OCI-LY7 (cell line): ENCODE data around the gene STX16. TPM values are rescaled to one million over a fixed set of nuclear protein-coding genes. Genes with fewer than 3 reads are reported as not detected.

Experiments used
- BruUV-seq: library from RNA; stranded (reverse); fragments of 400-500 nt; replicated peaks from 2 replicates; lab custom pipeline; 2021; lab: Mats Ljungman, UMichigan
- CTCF ChIA-PET: fragments of 300-600 bp; sonication (Branson Sonifier 250); formaldehyde crosslinking; loops from one replicate; lab custom pipeline; 2022; ENCODE audit warnings: antibody characterized with exemption; ENCODE audit not compliant: unreplicated experiment; lab: Charles Lee
- POLR2A ChIA-PET: fragments of 300-600 bp; sonication (Branson Sonifier 250); formaldehyde crosslinking; loops from one replicate; lab custom pipeline; 2022; ENCODE audit warnings: antibody characterized with exemption; lab: Charles Lee
- DNase-seq: peaks from one replicate; pipeline ENCODE4 v3.0.0-alpha.2; 2015; ENCODE audit warnings: low spot score
- H2AFZ ChIP-seq: fragments of 200-600 bp; sonication (generic), shearing (Covaris generic); 2 replicates; pipeline ENCODE4 v1.6.1; 2014; ENCODE audit warnings: mild to moderate bottlenecking, antibody characterized with exemption, low read length, moderate library complexity
- H3K27ac ChIP-seq: fragments of 200-600 bp; sonication (generic); 2 replicates; pipeline ENCODE4 v1.5.1; 2014; ENCODE audit warnings: mixed run types, low read depth, mild to moderate bottlenecking, moderate library complexity, low read length, inconsistent platforms; ENCODE audit not compliant: poor library complexity, severe bottlenecking
- H3K36me3 ChIP-seq: fragments of 200-600 bp; sonication (generic); 2 replicates; pipeline ENCODE4 v1.6.1; 2014; ENCODE audit warnings: mild to moderate bottlenecking, antibody characterized with exemption, low read length, moderate library complexity, mixed read lengths; ENCODE audit not compliant: insufficient read depth
- H3K4me1 ChIP-seq: fragments of 200-600 bp; sonication (generic); 2 replicates; pipeline ENCODE4 v1.5.1; 2014; ENCODE audit warnings: mild to moderate bottlenecking, low read length; ENCODE audit not compliant: insufficient read depth, poor library complexity, severe bottlenecking
- H3K4me2 ChIP-seq: fragments of 200-600 bp; sonication (generic); 2 replicates; pipeline ENCODE4 v1.6.1; 2014; ENCODE audit warnings: mild to moderate bottlenecking, low read length
- H3K4me3 ChIP-seq: fragments of 200-600 bp; sonication (generic); 2 replicates; pipeline ENCODE4 v1.5.1; 2014; ENCODE audit warnings: mild to moderate bottlenecking, low read depth, low read length; ENCODE audit not compliant: poor library complexity, severe bottlenecking
- H3K79me2 ChIP-seq: fragments of 200-600 bp; sonication (generic); 2 replicates; pipeline ENCODE4 v1.6.1; 2016; ENCODE audit warnings: low read depth, mild to moderate bottlenecking, low read length, moderate library complexity, mixed read lengths; ENCODE audit not compliant: insufficient read depth
- H3K9me2 ChIP-seq: fragments of 200-600 bp; sonication (generic); 2 replicates; pipeline ENCODE4 v1.6.1; 2016; ENCODE audit warnings: mild to moderate bottlenecking, low read length, mixed read lengths; ENCODE audit not compliant: insufficient read depth
- H3K9me3 ChIP-seq: fragments of 200-600 bp; sonication (generic); 2 replicates; pipeline ENCODE4 v1.6.1; 2014; ENCODE audit warnings: mild to moderate bottlenecking, mixed run types, low read length, mixed read lengths
- H4K20me1 ChIP-seq: fragments of 200-600 bp; sonication (generic); 2 replicates; pipeline ENCODE4 v1.6.1; 2014; ENCODE audit warnings: mild to moderate bottlenecking, antibody characterized with exemption, low read length, moderate library complexity, mixed read lengths; ENCODE audit not compliant: insufficient read depth
- CTCF ChIP-seq: fragments of 200-600 bp; sonication (generic); conservative IDR thresholded peaks from 2 replicates; pipeline ENCODE4 v1.5.1; 2014; ENCODE audit warnings: mild to moderate bottlenecking, antibody characterized with exemption, low read length, moderate library complexity, mixed read lengths
- EZH2phosphoT487 ChIP-seq: fragments of 200-600 bp; sonication (generic); IDR thresholded peaks from 2 replicates; pipeline ENCODE4 v1.6.1; 2018; ENCODE audit warnings: low read depth, borderline replicate concordance, mild to moderate bottlenecking, mixed run types, antibody characterized with exemption, low read length, moderate library complexity, mixed read lengths
- intact Hi-C: fragments of 100-400 bp; cut with micrococcal nuclease; formaldehyde crosslinking; loops from one replicate; pipeline ENCODE4 v1.10.0; 2022; ENCODE audit not compliant: unreplicated experiment
- total RNA-seq, 2 experiments: library from RNA; depleted of rRNA in 1 of 2; stranded (reverse); fragments of >200 nt in 1 of 2; shearing (Covaris generic) in 1 of 2; gene quantifications; 2 replicates each; pipeline ENCODE4 v1.2.3, GENCODE V29; 2014 to 2022

Gene STX16
- total RNA-seq, 2 experiments from 2014 or later: 48.2 to 89.5 TPM

GRCh38 chr20:58660855-58661597 lies 9.9 kb downstream of the STX16 start:
- peaks cover 39% of the 10 kb centered on the region; the same call in 1 of the 2 replicates for H3K36me3 ChIP-seq
- no peak overlapping the region for H2AFZ ChIP-seq
- H3K27ac ChIP-seq: no peak overlapping the region
- BruUV-seq: no TSS peak
- peaks cover 87% of the 10 kb centered on the region for H3K79me2 ChIP-seq
- H4K20me1 ChIP-seq: peaks cover 67% of the 10 kb centered on the region
- no peaks in the 10 kb centered on the region for H3K9me2 ChIP-seq
- CTCF ChIA-PET: no interaction called here
- POLR2A ChIA-PET: interaction anchor here (0.6 to 2.0 kb wide), 3 partner anchors 9 to 1994 kb away, joined by 4 to 7 read pairs (median 4); no protein-coding TSS in a partner anchor
- intact Hi-C loops: no loop called here
- H3K4me1 ChIP-seq: peaks cover 40% of the 10 kb centered on the region
- peak overlapping the region; percentile 34 for H3K4me2 ChIP-seq
- no peaks in the 10 kb centered on the region for H3K9me3 ChIP-seq
- no peak overlapping the region for H3K4me3 ChIP-seq
- peak; percentile 13 for DNase-seq
- TF ChIP-seq CTCF: no peak
- no peak for TF ChIP-seq EZH2phosphoT487

- CTCF ChIA-PET: no interaction called here
- Histone ChIP-seq H3K4me3 (no peak overlapping the region), H2AFZ (no peak overlapping the region), H3K9me2 (no peaks in the 10 kb centered on the region), H3K4me2 (peak overlapping the region; percentile 34; the same call in 1 of the 2 replicates), H3K36me3 (peaks cover 43% of the 10 kb centered on the region; the same call in 1 of the 2 replicates), H3K9me3 (no peaks in the 10 kb centered on the region), H3K27ac (no peak overlapping the region), H4K20me1 (peaks cover 63% of the 10 kb centered on the region), H3K4me1 (peaks cover 34% of the 10 kb centered on the region), H3K79me2 (peaks cover 81% of the 10 kb centered on the region)
- POLR2A ChIA-PET: no interaction called here
- no peak for DNase-seq
- no TSS peak for BruUV-seq
- TF ChIP-seq EZH2phosphoT487 (no peak), CTCF (no peak)
- intact Hi-C loops: no loop called here
These were observed 10.8 kb downstream of the STX16 start for GRCh38 chr20:58661598-58662473.
